AG04449 (cell line): ENCODE results near the gene CXorf65.

Source experiments
- CTCF ChIA-PET: fragments of 350-600 bp; formaldehyde crosslinking; extraction: SDS; loops from one replicate; lab custom pipeline; 2021; ENCODE audit warnings: antibody characterized with exemption; lab: Yijun Ruan, JAX
- POLR2A ChIA-PET: fragments of 400-600, 350-600 bp; formaldehyde crosslinking; extraction: SDS; loops from one replicate; lab custom pipeline; 2020; ENCODE audit warnings: antibody characterized with exemption, inconsistent platforms; lab: Yijun Ruan, JAX
- DNase-seq: peaks from one replicate; pipeline ENCODE4 v3.0.0-alpha.2; 2010; ENCODE audit warnings: low read depth, low spot score
- H3K4me3 ChIP-seq: 2 replicates; pipeline ENCODE4 v1.5.1; 2011; ENCODE audit warnings: low read depth, mild to moderate bottlenecking, control low read depth, low read length
- TF ChIP-seq, protein P1 (sequence below): IDR thresholded peaks from one replicate; pipeline ENCODE4 v1.5.1; 2011; ENCODE audit warnings: mild to moderate bottlenecking, moderate library complexity, low read length, control low read depth, inconsistent platforms; ENCODE audit not compliant: insufficient read depth; ENCODE audit errors: missing control alignments

Gene CXorf65

DNA sequence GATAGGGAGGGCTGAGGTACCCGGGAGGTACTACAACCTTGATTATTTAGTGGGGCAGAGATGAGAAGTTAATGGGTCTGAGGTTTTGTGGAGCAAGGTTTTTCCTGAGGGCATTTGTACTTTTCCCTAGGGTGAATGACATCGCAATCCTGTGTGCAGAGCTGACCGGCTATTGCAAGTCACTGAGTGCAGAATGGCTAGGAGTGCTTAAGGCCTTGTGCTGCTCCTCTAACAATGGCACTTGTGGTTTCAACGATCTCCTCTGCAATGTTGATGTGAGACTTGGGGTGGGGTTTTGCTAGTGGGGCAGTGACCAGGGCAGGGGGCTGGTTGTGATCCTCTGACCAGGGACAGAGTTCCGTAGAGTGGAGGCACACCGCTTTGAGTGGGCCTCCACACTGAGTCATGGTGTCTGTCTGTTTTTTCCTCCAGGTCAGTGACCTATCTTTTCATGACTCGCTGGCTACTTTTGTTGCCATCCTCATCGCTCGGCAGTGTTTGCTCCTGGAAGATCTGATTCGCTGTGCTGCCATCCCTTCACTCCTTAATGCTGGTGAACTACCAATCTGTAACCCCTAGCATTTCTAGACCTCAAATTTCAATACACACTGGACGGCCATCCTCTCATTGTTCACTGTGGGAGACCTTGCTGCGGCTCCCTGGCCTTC is 21.8 kb upstream of the CXorf65 start:
- TF ChIP-seq, protein P1, sequence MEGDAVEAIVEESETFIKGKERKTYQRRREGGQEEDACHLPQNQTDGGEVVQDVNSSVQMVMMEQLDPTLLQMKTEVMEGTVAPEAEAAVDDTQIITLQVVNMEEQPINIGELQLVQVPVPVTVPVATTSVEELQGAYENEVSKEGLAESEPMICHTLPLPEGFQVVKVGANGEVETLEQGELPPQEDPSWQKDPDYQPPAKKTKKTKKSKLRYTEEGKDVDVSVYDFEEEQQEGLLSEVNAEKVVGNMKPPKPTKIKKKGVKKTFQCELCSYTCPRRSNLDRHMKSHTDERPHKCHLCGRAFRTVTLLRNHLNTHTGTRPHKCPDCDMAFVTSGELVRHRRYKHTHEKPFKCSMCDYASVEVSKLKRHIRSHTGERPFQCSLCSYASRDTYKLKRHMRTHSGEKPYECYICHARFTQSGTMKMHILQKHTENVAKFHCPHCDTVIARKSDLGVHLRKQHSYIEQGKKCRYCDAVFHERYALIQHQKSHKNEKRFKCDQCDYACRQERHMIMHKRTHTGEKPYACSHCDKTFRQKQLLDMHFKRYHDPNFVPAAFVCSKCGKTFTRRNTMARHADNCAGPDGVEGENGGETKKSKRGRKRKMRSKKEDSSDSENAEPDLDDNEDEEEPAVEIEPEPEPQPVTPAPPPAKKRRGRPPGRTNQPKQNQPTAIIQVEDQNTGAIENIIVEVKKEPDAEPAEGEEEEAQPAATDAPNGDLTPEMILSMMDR = no peak
- ChIA-PET CTCF (interaction anchor here (0.6 to 3.6 kb wide), 11 partner anchors 9 to 161 kb away, joined by 3 to 28 read pairs (median 5); partner anchors contain the start of genes MED12 and NLGN3), POLR2A (no interaction called here)
- H3K4me3 ChIP-seq = no peak overlapping the region
- DNase-seq = no peak

DNA sequence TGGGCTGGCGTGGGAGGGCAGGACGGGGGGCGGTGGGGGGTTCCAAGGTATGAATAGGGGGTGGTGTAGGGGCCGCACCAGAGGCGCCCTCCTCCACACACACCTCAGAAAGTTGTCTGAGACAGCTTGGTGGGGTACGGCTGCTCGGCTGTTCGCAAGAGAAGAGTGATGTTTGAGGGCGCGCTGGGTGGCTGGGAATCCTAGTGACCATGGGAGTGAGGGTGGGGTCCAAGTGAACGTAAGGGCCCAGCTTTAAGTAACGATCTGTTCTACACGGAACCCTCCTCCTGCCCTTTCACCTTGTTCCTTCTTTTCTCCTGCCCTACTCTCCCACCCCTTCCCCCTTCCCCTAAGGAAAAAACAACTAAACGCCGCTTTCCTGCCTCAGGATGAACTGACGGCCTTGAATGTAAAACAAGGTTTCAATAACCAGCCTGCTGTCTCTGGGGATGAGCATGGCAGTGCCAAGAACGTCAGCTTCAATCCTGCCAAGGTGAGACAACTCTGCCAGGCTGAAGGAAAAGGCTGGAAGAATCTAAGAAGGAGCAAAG is 12.5 kb upstream of the CXorf65 start:
- peak overlapping the region; percentile 62 for H3K4me3 ChIP-seq
- ChIA-PET CTCF (interaction anchor here (1.0 to 4.7 kb wide), 5 partner anchors 11 to 59 kb away, joined by 3 to 28 read pairs (median 4); no protein-coding TSS in a partner anchor), POLR2A (interaction anchor here (1.1 to 1.6 kb wide), 3 partner anchors 8 to 51 kb away, joined by 3 to 5 read pairs (median 5); partner anchors contain the start of gene SNX12)
- DNase-seq = no peak
- TF ChIP-seq, protein P1 = no peak

DNA sequence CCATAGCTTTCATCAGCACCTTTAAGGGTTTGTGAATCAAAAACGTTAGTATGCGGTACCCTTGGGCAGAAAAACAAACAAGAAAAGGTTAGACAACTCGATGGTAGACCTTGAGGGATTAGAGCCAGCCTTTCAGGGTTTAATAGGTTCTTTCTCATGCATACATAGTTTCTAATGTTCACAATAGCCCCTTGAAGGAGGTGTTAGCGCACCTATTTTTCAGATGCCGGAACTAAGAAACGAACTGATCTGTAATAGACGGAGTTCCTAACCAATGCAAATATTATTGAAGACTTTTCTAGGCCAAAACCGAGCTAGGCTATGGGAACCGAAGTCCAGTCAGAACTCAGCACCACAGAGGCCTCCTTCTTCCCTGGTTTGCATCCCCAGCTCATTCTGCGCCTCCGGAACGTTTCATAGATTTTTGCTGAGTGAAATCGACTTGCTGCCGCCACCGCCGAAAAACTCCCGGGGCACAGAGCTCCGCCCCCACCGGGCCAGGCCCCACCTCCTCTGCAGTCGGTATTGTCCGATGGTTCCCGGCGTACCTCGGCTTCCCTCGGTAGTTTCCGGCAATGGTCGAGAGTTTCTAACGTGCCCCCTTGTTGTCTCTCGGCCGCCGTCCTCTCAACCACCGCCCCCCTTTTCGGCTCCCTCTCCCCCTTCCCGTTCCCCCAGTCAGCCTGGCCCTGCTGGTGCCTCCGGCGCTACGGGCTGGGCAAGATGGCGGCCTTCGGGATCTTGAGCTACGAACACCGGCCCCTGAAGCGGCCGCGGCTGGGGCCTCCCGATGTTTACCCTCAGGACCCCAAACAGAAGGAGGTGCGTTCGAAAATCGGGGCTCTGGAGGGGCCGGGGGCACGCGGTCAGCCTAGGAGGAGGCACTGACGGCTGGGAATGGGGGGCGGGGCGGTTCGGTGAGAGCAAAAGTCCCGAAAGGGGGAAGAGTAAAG is 11.8 kb upstream of the CXorf65 start, which contains the start of gene MED12:
TSS of gene MED12 (plus strand) at position 565 of the 953 bp plus-strand sequence. CDS start at position 724, 159 bp downstream.
- DNase-seq = no peak
- H3K4me3 ChIP-seq = peak within 1 kb of the TSS; percentile 62
- POLR2A ChIA-PET = interaction anchor here (1.1 to 1.6 kb wide), 3 partner anchors 9 to 51 kb away, joined by 3 to 5 read pairs (median 5); partner anchors contain the start of gene SNX12
- TF ChIP-seq, protein P1 = no peak
- CTCF ChIA-PET = interaction anchor here (1.0 to 4.7 kb wide), 5 partner anchors 11 to 60 kb away, joined by 3 to 28 read pairs (median 4); no protein-coding TSS in a partner anchor

GRCh38 chrX:71117358-71117757 is 10.8 kb upstream of the CXorf65 start:
- ChIA-PET CTCF (interaction anchor here (2.1 to 4.7 kb wide), 2 partner anchors 12 to 17 kb away, joined by 14 to 28 read pairs; no protein-coding TSS in a partner anchor), POLR2A (interaction anchor here (1.6 kb wide), 1 partner anchor 15 kb away, joined by 5 read pairs; no protein-coding TSS in a partner anchor)
- H3K4me3 ChIP-seq = no peak overlapping the region
- no peak for DNase-seq
- TF ChIP-seq, protein P1 = no peak

DNA sequence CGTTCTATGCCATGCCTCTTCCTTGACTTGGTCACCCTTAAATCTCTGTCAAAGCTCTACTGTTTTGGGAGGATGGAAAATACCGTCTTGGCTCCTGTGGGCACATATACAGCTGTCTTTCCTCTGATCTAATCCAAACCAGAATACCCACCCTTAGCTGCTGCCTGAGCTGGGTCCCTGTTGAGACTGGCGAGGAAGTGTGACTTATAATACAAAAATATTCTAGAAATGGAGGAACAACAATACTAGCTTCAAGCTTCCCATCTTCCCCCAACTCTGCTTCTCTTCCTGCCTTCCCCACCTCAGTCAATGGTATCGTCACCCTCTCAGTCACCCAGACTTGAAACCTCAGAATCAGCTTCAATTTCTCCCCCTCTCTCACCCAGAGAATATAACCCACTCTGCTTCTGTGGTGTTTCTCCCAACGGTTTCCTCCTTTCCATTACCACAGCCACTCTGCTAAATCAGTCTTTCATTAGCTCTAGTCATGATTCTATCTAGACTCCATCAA is 5.4 kb upstream of the CXorf65 start:
- CTCF ChIA-PET = interaction anchor here (2.9 kb wide), 1 partner anchor 12 kb away, joined by 15 read pairs; no protein-coding TSS in a partner anchor
- H3K4me3 ChIP-seq = no peak overlapping the region
- TF ChIP-seq, protein P1 = no peak
- POLR2A ChIA-PET = no interaction called here
- no peak for DNase-seq
